ACC112 (cell line): ENCODE measurements around the gene GLTP.
"Not testable (repeated sequence)": the region's sequence is repeated elsewhere in the genome, so short reads cannot be mapped to it uniquely, and the experiment has no call there.

Source experiments
- H2AFZ ChIP-seq: fragments of 200-600 bp; sonication (generic); one replicate; pipeline ENCODE4 v1.6.0; 2017; ENCODE audit warnings: antibody characterized with exemption, low read length; ENCODE audit not compliant: unreplicated experiment
- H3K27ac ChIP-seq: fragments of 200-600 bp; sonication (generic); 2 replicates; pipeline ENCODE4 v1.5.1; 2014; ENCODE audit warnings: low read depth, mild to moderate bottlenecking, antibody characterized with exemption, low read length, moderate library complexity
- H3K27me3 ChIP-seq: fragments of 200-600 bp; sonication (generic); 2 replicates; pipeline ENCODE4 v1.6.1; 2014; ENCODE audit warnings: mild to moderate bottlenecking, antibody characterized with exemption, low read length, moderate library complexity, mixed read lengths; ENCODE audit not compliant: insufficient read depth
- H3K36me3 ChIP-seq: fragments of 200-600 bp; sonication (generic); 2 replicates; pipeline ENCODE4 v1.6.1; 2016; ENCODE audit warnings: mild to moderate bottlenecking, antibody characterized with exemption, low read length, moderate library complexity, mixed read lengths; ENCODE audit not compliant: insufficient read depth
- H3K4me1 ChIP-seq: fragments of 200-600 bp; sonication (generic); one replicate; pipeline ENCODE4 v1.6.1; 2016; ENCODE audit warnings: low read length, mixed read lengths; ENCODE audit not compliant: insufficient read depth, unreplicated experiment, control insufficient read depth
- H3K4me3 ChIP-seq: fragments of 200-600 bp; sonication (generic); 2 replicates; pipeline ENCODE4 v1.5.1; 2014; ENCODE audit warnings: mild to moderate bottlenecking, low read depth, low read length
- H3K79me2 ChIP-seq: fragments of 200-600 bp; sonication (generic); one replicate; pipeline ENCODE4 v1.6.0; 2016; ENCODE audit warnings: low read length; ENCODE audit not compliant: control insufficient read depth, unreplicated experiment, insufficient read depth

GLTP gene

DNA sequence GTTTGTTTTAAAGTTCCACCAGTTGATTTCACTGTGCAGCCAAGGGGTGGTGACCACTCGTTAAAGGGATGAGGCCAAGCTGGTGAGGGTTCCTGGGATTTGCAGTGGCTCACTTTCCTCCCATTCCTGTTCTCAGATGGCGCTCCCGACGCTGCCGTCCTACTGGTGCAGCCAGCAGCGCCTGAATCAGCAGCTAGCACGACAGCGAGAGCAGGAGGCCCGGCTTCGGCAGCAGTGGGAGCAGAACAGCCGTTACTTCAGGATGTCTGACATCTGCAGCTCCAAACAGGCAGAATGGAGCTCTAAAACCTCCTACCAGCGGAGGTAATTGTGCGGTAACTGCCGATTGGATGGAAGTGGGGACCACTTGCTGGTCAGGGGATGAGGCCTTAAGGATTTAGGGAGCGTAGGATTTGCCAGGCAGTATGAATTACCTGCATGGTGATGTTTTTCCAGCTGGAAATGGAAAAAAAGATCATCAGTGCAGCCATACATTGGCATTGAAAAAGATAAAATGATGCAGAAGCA, 22.6 kb upstream of the GLTP start:
- H3K4me1 ChIP-seq = peaks cover 15% of the 10 kb centered on the region
- H3K4me3 ChIP-seq = no peak overlapping the region
- no peaks in the 10 kb centered on the region for H3K27me3 ChIP-seq
- H2AFZ ChIP-seq = no peak overlapping the region
- peaks cover 18% of the 10 kb centered on the region for H3K79me2 ChIP-seq
- no peak overlapping the region for H3K27ac ChIP-seq
- H3K36me3 ChIP-seq = peaks cover 17% of the 10 kb centered on the region; the same call in 1 of the 2 replicates

DNA sequence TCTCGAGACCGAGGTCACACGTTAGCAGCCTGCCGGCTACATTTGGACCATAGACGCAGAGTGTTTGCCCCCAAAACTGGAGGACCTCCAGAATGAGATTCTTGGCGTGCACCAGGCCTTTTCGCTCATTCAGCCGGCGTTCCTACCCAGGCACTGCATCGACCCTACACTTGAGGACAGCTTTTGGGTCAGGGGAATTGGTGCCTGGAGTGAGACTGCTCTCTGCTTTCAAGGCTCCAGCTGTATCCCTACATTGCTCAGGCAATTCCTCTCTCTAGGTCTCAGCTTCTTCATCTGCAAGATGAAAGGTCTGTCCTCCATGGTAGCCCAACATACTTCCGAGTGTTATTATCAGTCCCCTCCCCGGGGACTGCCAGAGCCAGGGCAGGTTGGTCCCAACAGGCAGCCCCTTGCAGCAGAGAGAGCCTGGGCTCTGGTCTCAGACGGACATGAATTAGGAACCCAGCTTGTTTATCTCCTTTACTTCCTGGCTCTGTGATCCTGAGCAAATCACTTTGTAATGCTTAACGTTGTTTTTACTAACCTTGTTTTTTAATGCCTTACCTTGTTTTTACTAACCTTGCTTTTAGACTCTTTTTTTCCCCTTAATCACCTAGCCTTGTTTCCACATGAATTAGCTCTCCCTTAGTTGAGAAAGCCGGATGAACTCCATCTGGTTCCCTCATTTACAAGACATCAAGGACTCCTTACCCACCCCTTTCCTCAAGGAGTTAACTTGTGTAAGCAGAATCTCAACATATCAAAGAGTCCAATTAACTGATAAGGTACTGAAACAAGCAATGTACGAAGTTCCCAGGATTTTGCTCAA, 20.6 kb upstream of the GLTP start:
- Histone ChIP-seq H3K27ac (peak overlapping the region; percentile 75; the same call in 1 of the 2 replicates), H2AFZ (peak overlapping the region; percentile 70), H3K4me1 (peaks cover 15% of the 10 kb centered on the region), H3K27me3 (no peaks in the 10 kb centered on the region), H3K36me3 (peaks cover 17% of the 10 kb centered on the region; the same call in 1 of the 2 replicates), H3K79me2 (peaks cover 18% of the 10 kb centered on the region), H3K4me3 (peak overlapping the region; percentile 81)

DNA sequence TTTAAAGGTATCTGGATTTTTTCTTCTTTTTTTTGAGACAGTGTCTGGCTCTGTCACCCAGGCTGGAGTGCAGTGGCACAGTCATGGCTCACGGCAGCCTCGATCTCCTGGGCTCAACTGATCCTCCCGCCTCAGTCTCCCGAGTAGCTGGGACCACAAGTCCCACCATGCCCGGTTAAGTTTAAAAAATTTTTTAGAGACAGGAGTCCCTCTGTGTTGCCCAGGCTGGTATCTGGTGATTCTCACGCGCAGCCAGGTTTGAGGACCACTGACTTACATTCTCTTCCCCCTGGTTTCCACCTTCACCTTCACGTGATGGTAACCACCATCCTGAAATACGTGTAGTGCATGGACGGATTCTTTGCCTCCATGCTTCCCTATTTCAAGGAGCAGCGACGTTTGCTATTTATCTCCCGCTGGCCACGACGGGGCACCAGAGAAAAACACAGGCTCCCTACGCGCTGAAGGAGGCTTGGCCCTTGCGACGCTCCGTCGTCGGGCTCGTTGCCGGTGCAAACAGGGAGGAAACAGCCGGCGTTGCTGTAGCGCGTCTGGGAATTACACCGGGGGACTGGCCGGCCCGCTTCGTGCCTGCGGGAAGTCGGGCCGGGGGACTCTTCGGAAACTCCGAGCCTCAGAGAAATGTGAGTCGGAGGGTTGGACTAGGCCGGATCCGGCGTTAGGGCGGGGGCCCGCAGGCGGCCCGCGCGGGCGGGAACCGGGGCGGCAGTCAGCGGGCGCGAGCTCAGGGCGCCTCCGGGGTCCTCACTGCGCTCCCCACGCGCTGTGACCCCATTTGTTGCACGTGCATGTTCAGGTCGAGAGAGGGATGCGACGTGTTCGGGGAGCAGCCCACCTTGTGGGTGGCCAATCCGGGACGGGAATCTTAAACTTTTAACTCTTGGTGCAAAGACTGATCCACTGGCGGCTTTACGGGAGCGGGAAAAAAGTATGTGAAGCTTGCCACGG, 19.7 kb upstream of the GLTP start, which contains the start of gene TCHP:
Gene TCHP (plus strand): TSS at position 492 of the 969 bp plus-strand sequence. CDS start 2,753 bp downstream, outside the sequence.
- peak within 1 kb of the TSS; percentile 81 for H3K4me3 ChIP-seq
- peaks cover 17% of the 10 kb centered on the region; the same call in 1 of the 2 replicates for H3K36me3 ChIP-seq
- peak within 1 kb of the TSS; percentile 93 for H2AFZ ChIP-seq
- peak within 1 kb of the TSS; percentile 75 for H3K27ac ChIP-seq
- H3K79me2 ChIP-seq = peaks cover 18% of the 10 kb centered on the region
- H3K4me1 ChIP-seq = peaks cover 15% of the 10 kb centered on the region
- H3K27me3 ChIP-seq = no peaks in the 10 kb centered on the region

DNA sequence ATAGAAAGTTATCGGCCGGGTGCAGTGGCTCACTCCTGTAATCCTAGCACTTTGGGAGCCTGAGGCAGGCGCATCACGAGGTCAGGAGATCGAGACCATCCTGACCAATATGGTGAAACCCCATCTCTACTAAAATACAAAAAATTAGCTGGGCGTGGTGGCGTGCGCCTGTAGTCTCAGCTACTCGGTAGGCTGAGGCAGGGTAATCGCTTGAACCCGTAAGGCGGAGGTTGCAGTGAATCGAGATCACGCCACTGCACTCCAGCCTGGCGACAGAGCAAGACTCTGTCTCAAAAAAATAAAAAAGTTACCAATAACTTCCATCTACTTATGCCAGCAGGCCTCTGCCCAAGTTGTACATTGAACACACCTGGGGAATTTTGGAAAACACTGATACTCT, 19.0 kb upstream of the GLTP start:
- not testable (repeated sequence) for H3K27me3 ChIP-seq
- Histone ChIP-seq H3K4me1 (peaks cover 15% of the 10 kb centered on the region), H3K4me3 (peak overlapping the region; percentile 81), H3K27ac (peak overlapping the region; percentile 75; the same call in 1 of the 2 replicates), H3K79me2 (peaks cover 18% of the 10 kb centered on the region), H2AFZ (peak overlapping the region; percentile 93), H3K36me3 (peaks cover 11% of the 10 kb centered on the region; the same call in 1 of the 2 replicates)

DNA sequence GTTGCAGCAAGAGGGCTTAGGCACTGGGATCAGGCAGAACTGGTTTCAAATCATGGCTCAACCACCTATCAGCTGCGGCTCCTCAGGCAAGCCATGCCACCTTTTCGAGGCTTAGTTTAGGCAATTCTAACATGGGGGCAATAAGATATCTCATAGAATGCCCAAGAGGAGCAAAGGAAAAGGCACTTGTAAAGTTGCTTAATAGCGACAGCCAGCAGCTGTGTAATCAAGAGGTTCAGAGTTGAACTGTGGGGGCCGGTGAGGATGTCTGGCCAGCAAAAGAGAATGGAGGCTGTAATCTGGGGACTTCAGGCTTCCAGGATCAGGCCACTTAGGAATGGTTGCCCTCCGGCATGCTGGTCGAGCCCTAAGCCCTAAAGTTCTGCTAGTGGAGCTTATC, 16.7 kb upstream of the GLTP start:
- Histone ChIP-seq H2AFZ (no peak overlapping the region), H3K79me2 (peaks cover 18% of the 10 kb centered on the region), H3K36me3 (no peaks in the 10 kb centered on the region), H3K4me1 (peaks cover 15% of the 10 kb centered on the region), H3K27me3 (no peaks in the 10 kb centered on the region), H3K27ac (no peak overlapping the region), H3K4me3 (no peak overlapping the region)

DNA sequence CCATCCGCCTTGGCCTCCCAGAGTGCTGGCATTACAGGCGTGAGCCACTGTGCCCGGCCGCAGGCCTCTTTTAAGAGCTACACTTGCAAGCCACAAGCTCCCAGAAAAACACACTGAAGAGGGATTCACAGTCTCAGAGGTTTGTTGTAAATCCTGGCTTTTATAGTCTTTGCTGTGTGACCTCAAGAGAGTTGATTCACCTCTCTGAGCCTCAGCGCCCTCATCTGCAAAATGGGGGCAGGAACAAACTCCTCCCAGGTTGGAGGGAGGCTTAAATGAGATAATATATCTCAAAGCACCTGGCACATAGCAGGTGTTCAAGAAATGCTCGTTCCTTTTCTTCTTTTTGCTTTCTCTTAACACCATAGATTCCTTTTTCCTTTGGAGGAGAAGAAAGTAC, 15.8 kb upstream of the GLTP start:
- no peak overlapping the region for H2AFZ ChIP-seq
- H3K27me3 ChIP-seq = no peaks in the 10 kb centered on the region
- no peaks in the 10 kb centered on the region for H3K36me3 ChIP-seq
- peaks cover 11% of the 10 kb centered on the region for H3K4me1 ChIP-seq
- H3K27ac ChIP-seq = no peak overlapping the region
- no peak overlapping the region for H3K4me3 ChIP-seq
- peaks cover 13% of the 10 kb centered on the region for H3K79me2 ChIP-seq

DNA sequence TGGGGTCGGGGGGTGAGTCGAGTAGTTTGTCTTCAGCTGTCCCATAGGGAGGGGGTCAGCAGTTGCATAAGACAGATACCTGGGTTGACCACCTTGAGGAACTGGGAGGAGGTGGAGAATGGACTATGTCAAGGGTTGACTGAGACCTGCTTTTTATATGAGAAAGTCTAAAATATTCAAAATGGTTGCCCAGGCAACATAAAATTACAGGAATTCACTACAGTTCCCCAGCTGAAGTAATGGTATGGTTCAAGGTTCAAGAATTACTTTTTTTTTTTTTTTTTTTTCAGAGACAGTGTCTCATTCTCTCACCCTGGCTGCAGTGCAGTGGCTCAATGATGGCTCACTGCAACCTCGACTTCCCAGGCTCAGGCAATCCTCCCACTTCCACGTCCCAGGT, 14.6 kb upstream of the GLTP start:
- no peak overlapping the region for H2AFZ ChIP-seq
- H3K27ac ChIP-seq = no peak overlapping the region
- H3K4me1 ChIP-seq = peaks cover 11% of the 10 kb centered on the region
- H3K4me3 ChIP-seq = no peak overlapping the region
- no peaks in the 10 kb centered on the region for H3K36me3 ChIP-seq
- H3K27me3 ChIP-seq = no peaks in the 10 kb centered on the region
- peaks cover 3% of the 10 kb centered on the region for H3K79me2 ChIP-seq

DNA sequence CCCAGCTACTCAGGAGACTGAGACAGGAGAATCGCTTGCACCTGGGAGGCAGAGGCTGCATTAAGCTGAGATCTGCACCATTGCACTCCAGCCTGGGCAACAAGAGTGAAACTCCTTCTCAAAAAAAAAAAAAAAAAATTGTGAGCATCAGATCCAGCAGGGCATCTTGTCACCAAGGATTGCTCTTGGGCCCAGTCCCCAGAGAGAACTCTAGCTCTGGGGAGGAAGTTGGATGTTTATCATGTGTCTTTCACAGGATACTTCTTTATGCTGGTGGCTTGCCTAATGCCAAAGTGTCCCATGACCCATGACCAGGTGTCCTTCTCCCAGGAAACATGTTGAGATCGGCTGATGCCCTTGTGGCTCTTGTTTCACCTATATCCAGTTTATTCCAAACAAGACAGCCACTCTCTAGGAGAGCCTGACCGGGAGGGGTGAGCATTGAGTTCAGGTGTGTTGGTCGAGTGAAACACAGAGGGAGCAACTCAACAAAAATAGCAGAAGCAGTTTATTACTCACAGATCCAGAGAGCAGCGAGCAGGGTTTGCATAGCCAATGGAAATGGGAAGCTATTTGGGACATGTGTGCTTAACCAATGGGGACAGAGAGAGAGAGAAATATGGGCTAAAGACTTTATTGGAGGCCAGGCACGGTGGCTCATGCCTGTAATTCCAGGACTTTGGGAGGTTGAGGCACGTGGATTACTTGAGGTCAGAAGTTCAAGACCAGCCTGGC, 13.1 kb upstream of the GLTP start:
- H2AFZ ChIP-seq = no peak overlapping the region
- no peak overlapping the region for H3K27ac ChIP-seq
- H3K4me1 ChIP-seq = peaks cover 15% of the 10 kb centered on the region
- no peaks in the 10 kb centered on the region for H3K36me3 ChIP-seq
- no peaks in the 10 kb centered on the region for H3K79me2 ChIP-seq
- H3K27me3 ChIP-seq = no peaks in the 10 kb centered on the region
- H3K4me3 ChIP-seq = no peak overlapping the region

DNA sequence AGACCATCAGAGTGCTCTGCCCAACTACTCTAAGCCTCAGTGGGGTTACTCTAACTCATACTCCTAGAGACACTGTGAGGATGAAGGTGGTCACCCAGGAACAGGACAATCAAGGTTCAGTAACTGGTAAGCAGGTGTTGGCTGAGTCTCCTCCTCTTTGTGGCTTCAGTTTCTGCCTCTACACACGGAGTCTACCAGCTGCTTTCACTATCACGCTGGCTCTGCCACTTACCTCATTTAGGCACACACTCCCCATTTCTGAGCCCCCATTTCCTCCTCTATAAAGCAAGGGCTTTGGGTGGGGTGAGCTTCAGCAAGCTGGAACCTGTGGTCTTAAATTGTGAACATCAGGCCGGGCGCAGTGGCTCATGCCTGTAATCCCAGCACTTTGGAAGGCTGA, 12.4 kb upstream of the GLTP start:
- Histone ChIP-seq H3K4me3 (no peak overlapping the region), H2AFZ (no peak overlapping the region), H3K4me1 (peaks cover 19% of the 10 kb centered on the region), H3K27ac (no peak overlapping the region), H3K27me3 (no peaks in the 10 kb centered on the region), H3K79me2 (no peaks in the 10 kb centered on the region), H3K36me3 (no peaks in the 10 kb centered on the region)
